AG04449 (cell line): ENCODE data around the gene DNAH7.
A peak's percentile ranks its signal among the peaks of the same experiment; 100 is the strongest.

Source experiments
- CTCF ChIA-PET: fragments of 350-600 bp; formaldehyde crosslinking; extraction: SDS; loops from one replicate; lab custom pipeline; 2021; ENCODE audit warnings: antibody characterized with exemption; lab: Yijun Ruan, JAX
- POLR2A ChIA-PET: fragments of 400-600, 350-600 bp; formaldehyde crosslinking; extraction: SDS; loops from one replicate; lab custom pipeline; 2020; ENCODE audit warnings: antibody characterized with exemption, inconsistent platforms; lab: Yijun Ruan, JAX
- DNase-seq: peaks from one replicate; pipeline ENCODE4 v3.0.0-alpha.2; 2010; ENCODE audit warnings: low read depth, low spot score
- H3K4me3 ChIP-seq: 2 replicates; pipeline ENCODE4 v1.5.1; 2011; ENCODE audit warnings: low read depth, mild to moderate bottlenecking, control low read depth, low read length
- CTCF ChIP-seq: IDR thresholded peaks from one replicate; pipeline ENCODE4 v1.5.1; 2011; ENCODE audit warnings: mild to moderate bottlenecking, moderate library complexity, low read length, control low read depth, inconsistent platforms; ENCODE audit not compliant: insufficient read depth; ENCODE audit errors: missing control alignments

DNAH7 gene

GRCh38 chr2:195737511-195738325, 330.9 kb downstream of the DNAH7 start:
- DNase-seq = peak; percentile 67
- CTCF ChIA-PET = no interaction called here
- TF ChIP-seq CTCF = no peak
- H3K4me3 ChIP-seq = no peak overlapping the region
- POLR2A ChIA-PET = no interaction called here

- no peak for TF ChIP-seq CTCF
- no peak for DNase-seq
- POLR2A ChIA-PET = no interaction called here
- CTCF ChIA-PET = interaction anchor here (0.8 to 1.2 kb wide), 3 partner anchors 8 to 332 kb away, joined by 3 to 4 read pairs (median 3); no protein-coding TSS in a partner anchor
- H3K4me3 ChIP-seq = no peak overlapping the region
These were observed 333.3 kb downstream of the DNAH7 start for GRCh38 chr2:195735347-195735746.

GRCh38 chr2:195734931-195735330, 333.7 kb downstream of the DNAH7 start:
- TF ChIP-seq CTCF = no peak
- no peak overlapping the region for H3K4me3 ChIP-seq
- ChIA-PET POLR2A (interaction anchor here (0.7 kb wide), 1 partner anchor 202 kb away, joined by 3 read pairs; no protein-coding TSS in a partner anchor), CTCF (interaction anchor here (0.8 to 1.2 kb wide), 3 partner anchors 8 to 333 kb away, joined by 3 to 4 read pairs (median 3); no protein-coding TSS in a partner anchor)
- DNase-seq = no peak

- TF ChIP-seq CTCF = no peak
- H3K4me3 ChIP-seq = no peak overlapping the region
- DNase-seq = no peak
- ChIA-PET CTCF (no interaction called here), POLR2A (interaction anchor here (0.7 kb wide), 1 partner anchor 201 kb away, joined by 3 read pairs; no protein-coding TSS in a partner anchor)
These were observed 334.2 kb downstream of the DNAH7 start for GRCh38 chr2:195734395-195734794.

GRCh38 chr2:195733831-195734230, 334.8 kb downstream of the DNAH7 start:
- H3K4me3 ChIP-seq = no peak overlapping the region
- TF ChIP-seq CTCF = no peak
- ChIA-PET CTCF (no interaction called here), POLR2A (no interaction called here)
- DNase-seq = no peak

GRCh38 chr2:195732574-195732973, 336.1 kb downstream of the DNAH7 start:
- ChIA-PET CTCF (no interaction called here), POLR2A (no interaction called here)
- no peak for DNase-seq
- TF ChIP-seq CTCF = no peak
- H3K4me3 ChIP-seq = no peak overlapping the region
